GM21717 (cell line): ENCODE data around the gene UBAP2.

Source experiments
- ATAC-seq: cut with Tn5 transposase; IDR thresholded peaks from one replicate; pipeline ENCODE4 v1.9.1; 2021; ENCODE audit warnings: mild to moderate bottlenecking, moderate library complexity; ENCODE audit not compliant: unreplicated experiment

The UBAP2 gene

GRCh38 chr9:33926746-33927485 is 121.8 kb downstream of the UBAP2 start:
- no peak for ATAC-seq

GRCh38 chr9:33924978-33925797 is 123.5 kb downstream of the UBAP2 start:
- ATAC-seq, result no peak

DNA sequence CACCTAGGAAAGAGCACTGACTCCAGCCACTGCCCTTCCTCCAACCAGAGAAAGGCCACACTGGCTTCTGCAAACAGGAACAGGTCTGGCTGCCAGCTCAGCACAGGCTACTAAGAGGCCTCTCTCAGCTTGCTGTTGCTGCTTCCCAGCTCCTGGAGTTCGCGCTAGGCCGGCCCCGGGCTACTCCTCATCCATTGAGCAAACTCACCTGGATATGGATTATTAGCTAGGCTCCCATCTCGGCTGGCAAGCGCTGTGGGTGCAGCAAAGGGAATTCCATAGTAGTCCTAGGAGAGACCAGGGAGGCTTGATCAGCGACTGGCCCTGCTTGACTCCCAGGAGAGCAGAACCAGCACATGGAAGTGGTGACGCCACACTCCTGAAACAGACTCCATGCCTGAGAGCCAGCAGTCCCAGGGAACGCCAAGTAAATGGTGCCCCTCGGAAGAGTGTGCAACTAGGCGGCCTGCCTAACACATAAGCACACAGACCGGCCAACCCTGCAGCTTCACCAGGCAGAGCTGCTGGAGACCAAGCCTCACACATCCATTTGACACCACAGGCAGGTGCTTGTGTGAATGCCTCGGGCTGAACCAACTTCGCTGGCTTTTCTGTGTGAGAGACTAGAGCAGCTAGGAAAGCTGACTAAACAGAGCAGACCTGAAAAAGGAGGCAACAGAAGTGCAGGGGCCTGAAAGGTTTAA is 124.5 kb downstream of the UBAP2 start:
- no peak for ATAC-seq

GRCh38 chr9:33923079-33923478 is 125.6 kb downstream of the UBAP2 start:
- no peak for ATAC-seq

GRCh38 chr9:33921967-33922895 is 126.5 kb downstream of the UBAP2 start:
- ATAC-seq, result no peak

DNA sequence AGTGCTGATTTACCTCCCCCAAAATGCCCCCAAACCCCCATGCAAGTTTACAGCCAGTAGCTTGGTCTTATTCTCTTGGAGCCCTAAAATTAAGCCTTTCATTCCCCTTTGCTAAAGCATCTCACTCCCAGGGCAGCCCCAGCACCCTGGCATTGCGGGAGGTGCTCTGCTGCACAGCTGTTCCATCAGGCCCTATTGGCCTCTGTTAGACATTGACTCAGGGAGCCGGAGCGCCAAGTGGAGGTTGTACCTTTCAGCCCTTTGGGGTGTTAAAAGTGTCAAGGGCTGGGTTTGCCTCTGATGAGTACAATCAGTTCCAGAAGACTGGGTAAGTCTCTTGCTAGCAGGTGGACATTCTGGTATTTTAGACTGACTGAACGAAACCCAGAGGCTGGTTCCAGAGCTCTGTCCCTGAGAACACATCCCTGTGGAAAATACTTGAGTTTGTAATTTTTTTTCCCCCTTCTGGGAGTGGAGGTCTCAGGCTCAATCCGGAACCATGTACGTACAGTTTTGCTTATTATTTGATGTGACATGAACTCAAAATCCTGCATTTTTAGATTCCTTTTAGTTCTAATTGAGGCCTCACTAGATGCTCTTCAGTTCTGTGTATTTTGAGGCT is 129.3 kb downstream of the UBAP2 start:
- no peak for ATAC-seq

GRCh38 chr9:33917036-33917435 is 131.7 kb downstream of the UBAP2 start:
- no peak for ATAC-seq

GRCh38 chr9:33914887-33915628 is 133.6 kb downstream of the UBAP2 start:
- ATAC-seq, result no peak

- ATAC-seq, result no peak
Measured at GRCh38 chr9:33913541-33913940, 135.1 kb downstream of the UBAP2 start.

- no peak for ATAC-seq
Measured at GRCh38 chr9:33908749-33909148, 139.9 kb downstream of the UBAP2 start.

GRCh38 chr9:33908114-33908513 is 140.6 kb downstream of the UBAP2 start:
- ATAC-seq, result no peak

DNA sequence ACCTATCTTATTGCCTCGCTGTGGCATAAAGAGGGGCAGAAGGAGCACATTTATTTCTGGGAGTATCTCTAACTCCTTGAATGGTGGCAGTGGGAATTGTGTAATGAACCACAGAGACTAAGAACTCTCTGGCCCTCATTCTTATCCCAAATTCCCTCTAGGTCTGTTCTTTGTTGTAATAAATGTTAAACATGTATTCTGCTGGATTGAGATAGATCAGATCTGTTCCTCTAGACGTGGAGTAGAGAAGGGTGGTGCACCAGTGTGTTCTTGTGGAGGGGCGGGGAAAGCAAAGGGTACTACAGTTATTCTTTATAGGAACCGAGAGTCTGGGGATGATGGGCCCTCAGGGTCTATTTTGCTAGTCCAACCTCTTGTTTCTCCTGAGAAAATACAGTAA is 141.3 kb downstream of the UBAP2 start:
- ATAC-seq, result no peak

DNA sequence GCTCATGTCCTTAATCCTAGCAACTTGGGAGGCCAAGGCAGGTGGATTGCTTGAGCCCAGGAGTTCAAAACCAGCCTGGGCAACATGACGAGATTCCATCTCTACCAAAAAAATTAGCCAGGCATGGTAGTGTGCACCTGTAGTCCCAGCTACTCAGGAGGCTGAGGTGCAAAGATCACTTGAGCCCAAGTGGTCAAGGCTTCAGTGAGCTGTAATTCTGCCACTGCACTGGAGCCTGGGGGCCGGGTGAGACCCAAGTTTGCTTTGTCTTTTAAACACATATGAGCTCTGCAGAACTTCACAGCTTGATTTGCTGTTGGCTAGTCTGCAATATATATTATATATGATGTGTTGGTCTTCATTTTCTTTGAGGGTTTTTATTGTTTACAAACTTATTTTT is 141.9 kb downstream of the UBAP2 start:
- no peak for ATAC-seq

DNA sequence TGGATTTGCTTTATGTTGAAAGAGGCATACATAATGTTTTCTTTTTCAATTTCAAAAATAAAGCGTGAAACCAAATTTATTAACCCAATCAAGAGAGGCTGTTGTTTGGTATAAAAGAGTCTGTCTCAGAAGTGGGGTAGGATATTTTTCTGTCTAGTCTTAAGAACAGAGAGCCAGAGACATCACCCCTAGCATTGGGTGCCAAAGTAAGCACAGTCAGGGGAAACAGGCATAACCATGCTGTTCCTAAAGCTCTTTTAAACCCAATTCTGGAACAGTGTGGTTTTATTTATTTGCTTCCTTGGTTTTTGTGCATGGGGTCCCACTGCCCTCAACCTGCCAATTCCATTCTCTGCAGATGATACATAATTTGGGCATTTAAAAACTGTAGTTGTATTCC is 143.6 kb downstream of the UBAP2 start:
- ATAC-seq, result no peak

DNA sequence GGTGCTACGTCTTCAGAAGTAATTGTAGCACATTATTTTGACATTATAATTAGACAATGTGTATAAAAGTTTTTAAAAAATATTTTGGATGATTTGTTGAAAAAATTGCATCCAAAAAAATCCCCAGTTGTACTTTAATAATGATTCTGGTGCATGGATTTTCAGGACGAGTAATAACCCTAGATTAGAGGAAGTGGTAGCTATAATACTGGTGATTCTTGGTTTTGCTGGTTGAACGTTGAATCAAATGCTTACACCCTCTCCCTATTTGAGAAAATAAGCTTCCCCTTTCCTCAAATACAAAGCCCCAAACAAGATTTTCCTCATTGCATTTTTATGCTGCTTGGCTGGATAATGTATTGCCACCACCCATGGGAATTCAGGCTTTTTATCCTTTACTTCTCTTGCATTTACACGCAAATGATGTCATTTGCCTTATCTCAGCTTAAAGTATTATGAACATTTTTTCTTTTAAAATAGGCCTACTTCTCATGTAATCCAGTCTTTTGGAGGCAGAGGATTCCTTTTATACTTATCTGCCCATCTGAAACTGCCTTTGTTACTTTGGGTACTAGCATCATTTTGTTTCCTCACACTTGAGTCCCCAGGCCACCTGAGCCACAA is 145.4 kb downstream of the UBAP2 start:
- ATAC-seq, result no peak

DNA sequence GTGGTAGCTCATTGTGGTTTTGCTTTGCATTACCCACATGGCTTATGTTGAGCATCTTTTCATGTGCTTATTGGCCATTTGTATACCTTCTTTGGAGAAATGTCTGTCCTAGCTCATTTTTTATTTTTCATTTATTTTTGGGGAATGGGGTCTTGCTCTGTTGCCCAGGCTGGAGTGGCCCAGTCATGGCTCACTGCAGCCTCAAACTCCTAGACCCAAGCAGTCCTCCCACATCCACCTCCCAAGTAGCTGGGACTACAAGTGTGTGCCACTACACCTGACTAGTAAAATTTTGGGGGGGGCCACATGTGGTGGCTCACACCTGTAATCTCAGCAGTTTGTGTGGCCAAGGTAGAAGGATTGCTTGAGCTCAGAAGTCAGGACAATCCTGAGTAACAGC is 154.4 kb downstream of the UBAP2 start:
- ATAC-seq, result no peak

- no peak for ATAC-seq
Measured at GRCh38 chr9:33893861-33894260, 154.8 kb downstream of the UBAP2 start.

- no peak for ATAC-seq
Measured at GRCh38 chr9:33885948-33886347, 162.7 kb downstream of the UBAP2 start.
